ENCODE measurements around the gene ALDH16A1.

GRCh38 chr19:49442354-49442753 is 10.7 kb upstream of the ALDH16A1 start:
- TF ChIP-seq CTCF (IDR thresholded peaks at IDR 0.05; ENCODE audit: low read depth, low read length, poor library complexity, severe bottlenecking) (no peak), EZH2phosphoT487 (IDR thresholded peaks at IDR 0.05; ENCODE audit: borderline replicate concordance, low read length) (no peak)

All from DOHH2 (cell line).